ENCODE results near the gene KIAA0825.

Gene KIAA0825

DNA sequence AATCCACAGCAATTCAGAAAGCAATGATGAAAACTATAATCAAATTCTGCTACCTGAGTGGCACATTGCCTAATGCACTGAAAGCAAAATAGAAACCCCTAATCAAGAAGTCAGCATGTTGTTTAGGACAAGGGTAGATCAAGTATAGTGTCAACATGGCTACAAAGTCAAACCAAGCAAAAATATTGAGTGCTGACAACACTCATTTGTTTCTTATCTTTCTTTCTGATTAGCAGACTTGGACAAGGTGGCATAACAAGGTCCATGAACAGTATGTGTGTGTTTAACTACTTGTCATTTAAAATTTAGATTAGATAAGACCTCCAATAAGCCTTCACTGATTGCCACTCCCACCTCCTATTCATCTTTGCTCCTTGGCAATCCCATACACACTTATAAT, 332.4 kb downstream of the KIAA0825 start:
- H3K27ac Mint-ChIP-seq = no peak overlapping the region
- no peaks in the 10 kb centered on the region for H3K9me3 Mint-ChIP-seq
- H3K4me3 Mint-ChIP-seq = no peak overlapping the region
- DNase-seq = no peak
- CTCF ChIA-PET = no interaction called here
- no peaks in the 10 kb centered on the region for H3K4me1 Mint-ChIP-seq
- H3K27me3 Mint-ChIP-seq = no peaks in the 10 kb centered on the region
- H3K36me3 Mint-ChIP-seq = no peaks in the 10 kb centered on the region

DNA sequence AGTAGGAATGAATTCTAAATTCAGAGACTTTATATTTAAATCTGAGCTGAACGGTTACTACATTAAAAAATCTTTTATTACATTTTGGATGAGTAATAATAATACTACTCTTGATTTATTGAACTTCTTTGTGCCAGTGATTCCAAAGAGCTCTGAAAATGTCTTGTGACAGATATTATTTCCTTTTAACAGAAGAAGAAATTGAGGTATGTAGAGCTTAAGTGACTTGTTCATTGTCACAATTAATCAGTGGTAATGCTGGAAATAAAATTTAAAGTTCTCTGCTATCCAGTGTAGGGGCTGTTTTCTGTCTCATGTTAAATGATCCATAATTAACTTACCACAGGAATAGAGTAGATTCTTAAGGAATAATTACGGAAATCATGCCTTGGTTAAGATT, 335.3 kb downstream of the KIAA0825 start:
- H3K27ac Mint-ChIP-seq = no peak overlapping the region
- H3K9me3 Mint-ChIP-seq = no peaks in the 10 kb centered on the region
- no peaks in the 10 kb centered on the region for H3K4me1 Mint-ChIP-seq
- CTCF ChIA-PET = no interaction called here
- H3K4me3 Mint-ChIP-seq = no peak overlapping the region
- no peak for DNase-seq
- no peaks in the 10 kb centered on the region for H3K27me3 Mint-ChIP-seq
- H3K36me3 Mint-ChIP-seq = no peaks in the 10 kb centered on the region

- Mint-ChIP-seq H3K27ac (no peak overlapping the region), H3K9me3 (no peaks in the 10 kb centered on the region), H3K4me1 (no peaks in the 10 kb centered on the region), H3K36me3 (no peaks in the 10 kb centered on the region), H3K27me3 (no peaks in the 10 kb centered on the region), H3K4me3 (no peak overlapping the region)
- no peak for DNase-seq
- CTCF ChIA-PET = no interaction called here
These were observed 337.1 kb downstream of the KIAA0825 start for GRCh38 chr5:94281236-94281801.

- Mint-ChIP-seq H3K27me3 (no peaks in the 10 kb centered on the region), H3K36me3 (no peaks in the 10 kb centered on the region), H3K27ac (no peak overlapping the region), H3K4me3 (no peak overlapping the region), H3K9me3 (no peaks in the 10 kb centered on the region), H3K4me1 (no peaks in the 10 kb centered on the region)
- CTCF ChIA-PET = no interaction called here
- DNase-seq = no peak
These were observed 341.7 kb downstream of the KIAA0825 start for GRCh38 chr5:94276751-94277150.

DNA sequence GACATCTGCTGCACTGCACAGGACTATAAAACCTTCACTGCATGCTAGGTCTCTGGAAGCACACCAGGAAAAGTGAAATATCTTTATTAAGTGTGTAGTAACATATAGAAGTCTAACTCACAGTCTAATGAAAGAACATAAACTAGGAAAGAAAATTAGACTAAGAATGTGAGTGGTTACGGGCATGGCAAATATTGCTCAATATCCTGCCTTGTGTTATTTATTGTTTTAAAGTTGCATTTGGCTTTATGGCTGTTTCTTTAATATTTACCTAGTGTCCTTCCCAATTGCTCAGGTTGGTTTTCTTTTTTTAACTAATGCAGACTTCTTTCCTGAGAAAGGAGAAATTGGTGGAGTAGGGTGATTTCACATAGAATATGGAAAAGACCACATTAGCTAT, 342.4 kb downstream of the KIAA0825 start:
- H3K27me3 Mint-ChIP-seq = no peaks in the 10 kb centered on the region
- CTCF ChIA-PET = no interaction called here
- H3K36me3 Mint-ChIP-seq = no peaks in the 10 kb centered on the region
- no peak overlapping the region for H3K27ac Mint-ChIP-seq
- no peak for DNase-seq
- no peak overlapping the region for H3K4me3 Mint-ChIP-seq
- H3K4me1 Mint-ChIP-seq = no peaks in the 10 kb centered on the region
- H3K9me3 Mint-ChIP-seq = no peaks in the 10 kb centered on the region

DNA sequence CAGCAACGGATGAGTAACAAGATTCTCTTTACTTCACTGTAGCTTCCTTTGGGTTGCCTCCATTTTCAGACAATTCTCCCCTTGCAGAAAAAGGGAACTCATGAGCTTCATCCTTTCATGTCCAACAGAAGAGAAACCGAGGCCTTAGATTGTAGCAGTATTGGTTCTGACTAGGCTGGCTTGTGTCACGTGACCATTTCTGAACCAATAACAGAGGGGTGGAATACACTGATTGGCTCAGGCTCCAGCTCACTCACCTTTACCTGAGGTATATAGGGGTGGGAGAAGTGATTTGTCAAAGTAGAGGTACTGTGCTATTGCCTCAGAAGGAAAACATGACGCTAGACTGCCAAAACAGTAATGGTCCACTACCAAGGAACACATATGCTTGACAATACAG, 343.7 kb downstream of the KIAA0825 start:
- Mint-ChIP-seq H3K27me3 (no peaks in the 10 kb centered on the region), H3K36me3 (no peaks in the 10 kb centered on the region), H3K27ac (no peak overlapping the region), H3K4me3 (no peak overlapping the region), H3K4me1 (no peaks in the 10 kb centered on the region), H3K9me3 (no peaks in the 10 kb centered on the region)
- CTCF ChIA-PET = no interaction called here
- no peak for DNase-seq

GRCh38 chr5:94268226-94268625, 350.2 kb downstream of the KIAA0825 start:
- Mint-ChIP-seq H3K9me3 (no peaks in the 10 kb centered on the region), H3K27me3 (no peaks in the 10 kb centered on the region), H3K36me3 (no peaks in the 10 kb centered on the region), H3K4me3 (no peak overlapping the region), H3K27ac (no peak overlapping the region), H3K4me1 (no peaks in the 10 kb centered on the region)
- CTCF ChIA-PET = no interaction called here
- no peak for DNase-seq

DNA sequence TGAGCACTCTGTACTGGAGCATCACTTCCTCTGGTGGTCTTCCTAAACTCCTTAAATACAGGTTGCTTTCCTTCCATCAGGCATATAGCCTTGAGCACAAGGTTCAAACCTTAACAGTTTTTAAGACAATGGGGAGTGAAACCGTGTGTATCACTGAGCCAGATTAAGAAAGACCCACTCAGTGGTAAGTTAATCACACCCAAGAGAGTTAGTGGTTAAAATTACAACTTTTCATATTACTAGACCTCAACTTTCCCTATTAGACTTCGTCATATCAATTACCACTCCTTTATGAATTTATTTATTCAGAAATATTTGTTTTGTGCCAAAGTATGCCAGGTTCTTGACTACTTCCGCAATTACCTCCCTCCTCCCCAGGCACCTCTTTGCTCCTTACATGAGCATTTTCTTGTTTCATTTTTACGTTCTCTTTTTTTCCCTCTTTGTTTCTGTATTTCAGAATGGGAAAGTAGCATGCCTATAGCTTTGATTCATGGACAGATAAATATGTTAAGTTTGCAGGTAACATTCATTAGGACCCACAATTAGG, 351.0 kb downstream of the KIAA0825 start:
- Mint-ChIP-seq H3K27me3 (no peaks in the 10 kb centered on the region), H3K27ac (no peak overlapping the region), H3K9me3 (no peaks in the 10 kb centered on the region), H3K4me1 (no peaks in the 10 kb centered on the region), H3K36me3 (no peaks in the 10 kb centered on the region), H3K4me3 (no peak overlapping the region)
- no peak for DNase-seq
- CTCF ChIA-PET = no interaction called here

DNA sequence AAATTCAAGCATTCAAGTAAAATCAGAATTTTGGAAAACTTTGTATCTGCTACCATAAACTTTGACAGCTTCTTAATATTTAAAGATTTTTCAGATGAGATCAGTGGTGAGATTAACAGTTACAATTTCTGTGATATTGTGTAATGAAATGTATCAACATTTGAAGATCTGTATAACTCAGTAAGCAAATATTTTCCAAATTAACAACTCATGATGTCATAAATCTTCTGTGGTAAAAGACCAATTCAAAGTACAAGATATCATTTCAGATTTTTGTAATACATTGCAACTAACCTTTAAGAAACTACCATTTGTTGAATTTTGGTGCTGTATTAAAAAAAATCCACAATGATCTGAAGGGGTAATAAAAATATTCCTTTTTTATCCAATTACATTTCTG, 352.2 kb downstream of the KIAA0825 start:
- H3K36me3 Mint-ChIP-seq = no peaks in the 10 kb centered on the region
- CTCF ChIA-PET = no interaction called here
- H3K4me3 Mint-ChIP-seq = no peak overlapping the region
- no peaks in the 10 kb centered on the region for H3K9me3 Mint-ChIP-seq
- H3K4me1 Mint-ChIP-seq = no peaks in the 10 kb centered on the region
- no peak for DNase-seq
- H3K27me3 Mint-ChIP-seq = no peaks in the 10 kb centered on the region
- no peak overlapping the region for H3K27ac Mint-ChIP-seq

GRCh38 chr5:94263068-94263467, 355.3 kb downstream of the KIAA0825 start:
- DNase-seq = no peak
- CTCF ChIA-PET = no interaction called here
- no peaks in the 10 kb centered on the region for H3K4me1 Mint-ChIP-seq
- no peak overlapping the region for H3K27ac Mint-ChIP-seq
- H3K36me3 Mint-ChIP-seq = no peaks in the 10 kb centered on the region
- H3K27me3 Mint-ChIP-seq = no peaks in the 10 kb centered on the region
- no peak overlapping the region for H3K4me3 Mint-ChIP-seq
- no peaks in the 10 kb centered on the region for H3K9me3 Mint-ChIP-seq

- no peak overlapping the region for H3K27ac Mint-ChIP-seq
- no peak overlapping the region for H3K4me3 Mint-ChIP-seq
- no peaks in the 10 kb centered on the region for H3K4me1 Mint-ChIP-seq
- CTCF ChIA-PET = no interaction called here
- H3K9me3 Mint-ChIP-seq = no peaks in the 10 kb centered on the region
- DNase-seq = no peak
- no peaks in the 10 kb centered on the region for H3K36me3 Mint-ChIP-seq
- no peaks in the 10 kb centered on the region for H3K27me3 Mint-ChIP-seq
These were observed 358.3 kb downstream of the KIAA0825 start for GRCh38 chr5:94260096-94260495.

DNA sequence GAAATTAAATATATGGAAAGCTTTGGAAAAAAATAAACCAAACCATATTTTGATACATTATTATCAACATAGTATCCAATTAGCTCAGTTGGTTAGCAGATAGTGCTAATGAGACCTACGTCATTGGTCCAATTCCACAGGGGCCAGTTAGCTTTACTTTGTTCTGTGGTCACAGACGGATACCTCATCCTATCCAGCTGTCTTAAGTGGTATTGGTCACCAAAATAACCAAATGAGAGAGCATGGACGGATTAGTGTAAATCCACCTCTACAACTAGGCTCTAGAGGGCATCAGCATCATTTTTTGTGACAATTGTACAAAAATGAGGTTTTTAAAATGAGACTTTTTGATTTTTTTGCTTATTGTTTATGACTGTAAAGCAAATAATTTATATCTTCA, 364.2 kb downstream of the KIAA0825 start:
- Mint-ChIP-seq H3K27ac (no peak overlapping the region), H3K27me3 (no peaks in the 10 kb centered on the region), H3K4me1 (no peaks in the 10 kb centered on the region), H3K36me3 (no peaks in the 10 kb centered on the region), H3K9me3 (no peaks in the 10 kb centered on the region), H3K4me3 (no peak overlapping the region)
- CTCF ChIA-PET = no interaction called here
- DNase-seq = no peak

DNA sequence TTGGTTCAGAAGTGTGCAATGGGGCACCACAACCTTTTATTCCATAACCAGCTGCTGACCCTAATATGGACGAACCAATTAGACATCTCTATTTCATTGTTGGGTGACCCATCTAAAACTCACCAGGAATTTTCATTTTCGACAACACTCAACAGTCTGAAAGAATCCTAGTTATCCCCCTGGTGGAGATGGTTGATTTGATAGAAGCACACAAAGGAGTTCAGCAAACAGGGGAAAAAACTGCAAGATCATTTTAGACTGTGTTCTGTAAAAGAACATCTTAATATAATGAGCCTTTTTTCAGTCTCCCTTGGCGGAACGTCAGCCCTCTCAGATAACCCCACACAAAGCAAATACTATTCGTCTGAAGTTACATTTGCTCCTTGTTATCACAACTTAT, 367.4 kb downstream of the KIAA0825 start:
- no peak overlapping the region for H3K4me3 Mint-ChIP-seq
- CTCF ChIA-PET = interaction anchor here (0.6 kb wide), 1 partner anchor 34 kb away, joined by 3 read pairs; no protein-coding TSS in a partner anchor
- no peak overlapping the region for H3K27ac Mint-ChIP-seq
- no peaks in the 10 kb centered on the region for H3K4me1 Mint-ChIP-seq
- no peaks in the 10 kb centered on the region for H3K36me3 Mint-ChIP-seq
- no peaks in the 10 kb centered on the region for H3K27me3 Mint-ChIP-seq
- no peak for DNase-seq
- H3K9me3 Mint-ChIP-seq = no peaks in the 10 kb centered on the region

GRCh38 chr5:94249430-94249829, 369.0 kb downstream of the KIAA0825 start:
- CTCF ChIA-PET = no interaction called here
- Mint-ChIP-seq H3K9me3 (no peaks in the 10 kb centered on the region), H3K36me3 (no peaks in the 10 kb centered on the region), H3K4me3 (no peak overlapping the region), H3K27me3 (no peaks in the 10 kb centered on the region), H3K4me1 (no peaks in the 10 kb centered on the region), H3K27ac (no peak overlapping the region)
- DNase-seq = no peak

- Mint-ChIP-seq H3K4me3 (no peak overlapping the region), H3K27me3 (no peaks in the 10 kb centered on the region), H3K27ac (no peak overlapping the region), H3K36me3 (no peaks in the 10 kb centered on the region), H3K4me1 (no peaks in the 10 kb centered on the region), H3K9me3 (no peaks in the 10 kb centered on the region)
- DNase-seq = no peak
- CTCF ChIA-PET = no interaction called here
These were observed 370.1 kb downstream of the KIAA0825 start for GRCh38 chr5:94248175-94248875.

Measured in activated naive CD4-positive, alpha-beta T cell treated with anti-CD3 and anti-CD28 coated beads, Interleukin-2, amount 10 ng/mL, durations not matched to agents 7 days and 5 days (primary cell).